Cardiac muscle cell (in vitro differentiated cells and primary cell): ENCODE measurements around the gene PHF21B. TPM values are rescaled to one million over a fixed set of nuclear protein-coding genes. Genes with fewer than 3 reads are reported as not detected.

Experiments
- DNase-seq, 2 donors: peaks; one replicate each; pipeline versions ENCODE4 v3.0.0 to v3.0.0-alpha.2; 2010 to 2017; ENCODE audit warnings: low read depth in 1 of 2, low spot score in 1 of 2
- H3K27ac ChIP-seq: fragments of 200-600 bp; sonication (generic); 2 replicates; pipeline ENCODE4 v1.5.1; 2016
- H3K27me3 ChIP-seq: fragments of 200-600 bp; sonication (generic); 2 replicates; pipeline ENCODE4 v1.6.0; 2016; ENCODE audit warnings: control low read depth
- H3K36me3 ChIP-seq: fragments of 200-600 bp; sonication (generic); 2 replicates; pipeline ENCODE4 v1.5.1; 2016; ENCODE audit warnings: control low read depth
- H3K4me1 ChIP-seq: fragments of 200-600 bp; sonication (generic); 2 replicates; pipeline ENCODE4 v1.8.1; 2017; ENCODE audit warnings: low read depth, mild to moderate bottlenecking, mixed run types
- H3K4me3 ChIP-seq: fragments of 200-600 bp; sonication (generic); 2 replicates; pipeline ENCODE4 v1.5.1; 2016; ENCODE audit warnings: mild to moderate bottlenecking
- H3K9me3 ChIP-seq: fragments of 200-600 bp; sonication (generic); 2 replicates; pipeline ENCODE4 v1.5.1; 2017; ENCODE audit warnings: low read depth, mild to moderate bottlenecking, control low read depth
- polyA plus RNA-seq: library from polyadenylated mRNA; unstranded; fragments of >200 nt; fragmentation: Nextera tagmentation; extraction: Ambion mirVana; gene quantifications from 2 replicates; pipeline ENCODE4 v1.2.1, GENCODE V29; 2016
- total RNA-seq: library from RNA; depleted of rRNA; stranded (reverse); fragments of >200 nt; gene quantifications from 2 replicates; pipeline ENCODE4 v1.2.3, GENCODE V29; 2016
- TF ChIP-seq, protein P1 (sequence below): IDR thresholded peaks from 2 replicates; pipeline ENCODE4 v1.5.1; 2012; ENCODE audit warnings: low read depth, mild to moderate bottlenecking, low read length

PHF21B gene
- total and polyA plus RNA-seq, 2 experiments from 2014 or later = 3.0 to 7.2 TPM

DNA sequence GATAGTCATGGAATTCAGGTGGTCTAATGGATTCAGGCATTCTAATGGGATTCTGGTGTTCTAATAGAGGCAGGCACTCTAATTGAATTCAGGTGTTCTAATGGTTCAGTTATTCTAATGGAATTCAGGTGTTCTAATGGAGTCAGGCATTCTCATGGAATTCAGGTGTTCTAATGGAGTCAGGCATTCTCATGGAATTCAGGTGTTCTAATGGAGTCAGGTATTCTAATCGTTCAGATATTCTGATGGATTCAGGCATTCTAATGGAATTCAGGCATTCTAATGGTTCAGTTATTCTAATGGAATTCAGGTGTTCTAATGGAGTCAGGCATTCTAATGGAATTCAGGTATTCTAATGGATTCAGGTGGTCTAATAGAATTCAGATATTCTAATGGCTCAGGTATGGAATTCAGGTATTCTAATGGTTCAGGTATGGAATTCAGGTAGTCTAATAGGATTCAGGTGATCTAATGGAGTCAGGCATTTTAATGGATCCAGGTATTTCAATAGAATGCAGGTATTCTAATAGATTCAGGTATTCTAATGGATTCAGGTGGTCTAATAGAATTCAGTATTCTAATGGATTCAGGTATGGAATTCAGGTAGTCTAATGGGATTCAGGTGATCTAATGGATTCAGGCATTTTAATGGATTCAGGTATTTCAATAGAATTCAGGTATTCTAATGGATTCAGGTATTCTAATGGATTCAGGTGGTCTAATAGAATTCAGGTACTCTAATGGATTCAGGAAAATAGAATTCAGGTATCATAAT is 22.0 kb upstream of the PHF21B start:
- H3K9me3 ChIP-seq = no peaks in the 10 kb centered on the region
- no peaks in the 10 kb centered on the region for H3K27me3 ChIP-seq
- no peak overlapping the region for H3K27ac ChIP-seq
- H3K4me1 ChIP-seq = no peaks in the 10 kb centered on the region
- no peaks in the 10 kb centered on the region for H3K36me3 ChIP-seq
- H3K4me3 ChIP-seq = no peak overlapping the region
- DNase-seq = no peak
- TF ChIP-seq, protein P1, sequence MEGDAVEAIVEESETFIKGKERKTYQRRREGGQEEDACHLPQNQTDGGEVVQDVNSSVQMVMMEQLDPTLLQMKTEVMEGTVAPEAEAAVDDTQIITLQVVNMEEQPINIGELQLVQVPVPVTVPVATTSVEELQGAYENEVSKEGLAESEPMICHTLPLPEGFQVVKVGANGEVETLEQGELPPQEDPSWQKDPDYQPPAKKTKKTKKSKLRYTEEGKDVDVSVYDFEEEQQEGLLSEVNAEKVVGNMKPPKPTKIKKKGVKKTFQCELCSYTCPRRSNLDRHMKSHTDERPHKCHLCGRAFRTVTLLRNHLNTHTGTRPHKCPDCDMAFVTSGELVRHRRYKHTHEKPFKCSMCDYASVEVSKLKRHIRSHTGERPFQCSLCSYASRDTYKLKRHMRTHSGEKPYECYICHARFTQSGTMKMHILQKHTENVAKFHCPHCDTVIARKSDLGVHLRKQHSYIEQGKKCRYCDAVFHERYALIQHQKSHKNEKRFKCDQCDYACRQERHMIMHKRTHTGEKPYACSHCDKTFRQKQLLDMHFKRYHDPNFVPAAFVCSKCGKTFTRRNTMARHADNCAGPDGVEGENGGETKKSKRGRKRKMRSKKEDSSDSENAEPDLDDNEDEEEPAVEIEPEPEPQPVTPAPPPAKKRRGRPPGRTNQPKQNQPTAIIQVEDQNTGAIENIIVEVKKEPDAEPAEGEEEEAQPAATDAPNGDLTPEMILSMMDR = no peak

DNA sequence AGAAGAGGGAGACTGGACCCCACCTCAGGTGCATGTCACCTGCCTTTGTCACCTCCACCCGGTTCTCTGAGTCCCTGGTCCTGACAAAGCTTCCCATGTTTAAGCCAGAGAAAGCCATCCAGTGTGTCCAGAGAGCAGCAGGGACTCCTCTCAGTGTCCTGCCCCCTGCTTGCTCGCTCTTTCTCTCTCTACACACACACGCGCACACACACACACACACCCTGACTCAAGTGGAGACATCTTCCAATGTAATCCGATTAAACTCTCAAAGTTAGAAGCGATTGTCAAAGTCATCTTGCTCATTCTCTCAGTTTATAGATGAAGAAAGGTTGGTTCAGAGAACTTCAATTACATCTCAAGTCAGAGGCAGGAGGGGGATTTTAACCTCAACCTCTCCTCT is 19.7 kb upstream of the PHF21B start:
- TF ChIP-seq, protein P1 = no peak
- no peaks in the 10 kb centered on the region for H3K27me3 ChIP-seq
- no peaks in the 10 kb centered on the region for H3K36me3 ChIP-seq
- no peak overlapping the region for H3K4me3 ChIP-seq
- no peak for DNase-seq
- no peaks in the 10 kb centered on the region for H3K9me3 ChIP-seq
- H3K4me1 ChIP-seq = no peaks in the 10 kb centered on the region
- no peak overlapping the region for H3K27ac ChIP-seq

DNA sequence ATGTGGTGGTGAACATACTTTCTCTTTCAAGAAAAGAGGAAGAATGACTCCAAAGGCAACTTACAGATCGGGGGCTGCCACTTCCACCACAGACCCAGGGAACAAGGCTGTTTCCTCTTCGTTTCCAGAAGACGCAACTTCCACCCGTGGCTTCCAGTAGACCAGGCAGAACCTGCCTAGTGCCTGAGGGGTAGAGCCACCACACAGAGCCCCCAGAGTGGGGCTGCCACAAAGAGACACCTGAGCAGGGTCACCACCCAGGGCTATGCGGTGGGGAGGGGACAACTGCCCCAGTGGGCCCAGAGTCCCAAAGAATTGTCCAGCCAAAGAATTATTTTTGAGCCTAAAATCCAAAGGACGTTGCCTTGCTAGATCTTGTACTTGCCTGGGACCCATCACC is 16.7 kb upstream of the PHF21B start:
- TF ChIP-seq, protein P1 = no peak
- Histone ChIP-seq H3K4me1 (no peaks in the 10 kb centered on the region), H3K27me3 (peaks cover 6% of the 10 kb centered on the region), H3K36me3 (no peaks in the 10 kb centered on the region), H3K27ac (no peak overlapping the region), H3K4me3 (no peak overlapping the region), H3K9me3 (no peaks in the 10 kb centered on the region)
- DNase-seq = no peak

DNA sequence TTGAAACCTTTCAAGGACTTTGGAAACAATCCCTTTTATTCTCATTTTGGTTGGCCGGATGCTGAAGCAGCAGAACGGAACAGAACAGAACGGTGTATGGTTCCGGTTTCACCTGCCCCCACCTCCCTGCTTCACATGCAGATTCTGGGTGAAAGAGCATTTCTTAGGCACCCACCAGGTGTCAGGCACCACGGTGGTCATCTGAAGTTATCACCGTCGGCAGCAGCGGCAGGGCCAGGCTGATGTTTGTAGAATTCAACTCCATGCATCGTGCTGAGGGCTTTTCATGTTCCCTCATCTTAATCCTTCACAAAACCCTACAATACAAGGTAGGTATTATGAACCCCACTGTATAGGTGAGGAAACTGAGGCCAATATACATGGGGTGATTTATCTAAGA is 13.6 kb upstream of the PHF21B start:
- Histone ChIP-seq H3K27ac (no peak overlapping the region), H3K4me3 (no peak overlapping the region), H3K27me3 (peaks cover 6% of the 10 kb centered on the region), H3K36me3 (no peaks in the 10 kb centered on the region), H3K9me3 (no peaks in the 10 kb centered on the region), H3K4me1 (no peaks in the 10 kb centered on the region)
- no peak for DNase-seq
- TF ChIP-seq, protein P1 = no peak

DNA sequence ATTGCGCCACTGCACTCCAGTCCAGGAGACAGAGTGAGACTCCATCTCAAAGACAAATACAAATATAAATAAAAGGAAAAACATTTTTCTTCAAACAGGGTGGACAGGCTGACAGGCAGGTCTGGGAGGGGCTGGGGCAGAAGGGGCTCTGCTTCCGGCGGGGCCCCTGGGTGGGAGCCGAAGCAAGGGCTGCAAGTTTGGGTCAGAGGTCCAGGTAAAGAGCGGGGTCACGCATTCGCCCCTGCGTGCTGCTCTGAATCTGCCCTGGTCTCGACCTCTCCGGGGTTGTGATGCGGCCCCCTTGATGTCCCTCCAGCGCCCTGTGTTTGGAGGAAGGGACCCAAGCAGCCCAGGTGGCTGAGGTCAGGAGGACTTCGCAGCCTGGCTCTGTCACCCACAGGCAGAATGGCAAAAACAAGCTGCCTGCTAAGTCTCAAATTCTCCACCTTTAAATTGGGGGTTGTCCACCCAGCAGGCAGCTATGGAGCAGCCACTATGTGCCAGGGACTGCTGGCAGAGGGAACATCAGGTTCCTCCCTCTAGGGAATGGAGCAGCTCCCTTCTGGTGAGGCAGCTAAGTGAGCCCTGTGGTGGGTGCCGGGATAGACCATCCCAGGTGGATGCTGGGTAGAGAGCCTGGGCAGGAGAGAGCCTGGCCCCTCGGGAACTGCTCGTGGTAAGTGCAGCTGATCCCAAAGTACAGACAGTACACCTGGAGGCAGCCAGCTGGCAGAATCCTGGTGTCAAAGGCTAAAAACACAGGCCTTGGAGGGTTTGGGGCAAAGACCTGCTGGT is 10.3 kb upstream of the PHF21B start:
- Histone ChIP-seq H3K36me3 (no peaks in the 10 kb centered on the region), H3K27me3 (peaks cover 6% of the 10 kb centered on the region), H3K4me3 (no peak overlapping the region), H3K9me3 (no peaks in the 10 kb centered on the region), H3K27ac (no peak overlapping the region), H3K4me1 (no peaks in the 10 kb centered on the region)
- TF ChIP-seq, protein P1 = no peak
- DNase-seq = no peak
